GM21526 (cell line): ENCODE measurements around the gene TSPAN32.
"Not testable (repeated sequence)": the region's sequence is repeated elsewhere in the genome, so short reads cannot be mapped to it uniquely, and the experiment has no call there.

Source experiments
- ATAC-seq: cut with Tn5 transposase; IDR thresholded peaks from one replicate; pipeline ENCODE4 v1.9.1; 2021; ENCODE audit warnings: moderate library complexity; ENCODE audit not compliant: unreplicated experiment, low FRiP score

The TSPAN32 gene

GRCh38 chr11:2280208-2280607 lies 21.6 kb upstream of the TSPAN32 start:
- ATAC-seq = no peak

GRCh38 chr11:2286350-2286749 lies 15.5 kb upstream of the TSPAN32 start:
- ATAC-seq = not testable (repeated sequence)

GRCh38 chr11:2287091-2287490 lies 14.7 kb upstream of the TSPAN32 start:
- ATAC-seq = no peak

GRCh38 chr11:2289350-2289749 lies 12.5 kb upstream of the TSPAN32 start:
- no peak for ATAC-seq

GRCh38 chr11:2289859-2290258 lies 12.0 kb upstream of the TSPAN32 start:
- ATAC-seq = no peak

- no peak for ATAC-seq
Observed at GRCh38 chr11:2290351-2290841, 11.4 kb upstream of the TSPAN32 start.

- ATAC-seq = no peak
Observed at GRCh38 chr11:2293531-2293971, 8.3 kb upstream of the TSPAN32 start.

GRCh38 chr11:2293984-2294925 lies 7.6 kb upstream of the TSPAN32 start:
- ATAC-seq = no peak

- ATAC-seq = no peak
Observed at GRCh38 chr11:2294926-2295290, 6.9 kb upstream of the TSPAN32 start.

- ATAC-seq = no peak
Observed at GRCh38 chr11:2295971-2296912, 5.6 kb upstream of the TSPAN32 start.

- no peak for ATAC-seq
Observed at GRCh38 chr11:2296913-2297622, 4.7 kb upstream of the TSPAN32 start.

GRCh38 chr11:2297623-2298030 lies 4.2 kb upstream of the TSPAN32 start:
- ATAC-seq = no peak

GRCh38 chr11:2298131-2298794 lies 3.5 kb upstream of the TSPAN32 start:
- ATAC-seq = no peak

- ATAC-seq = no peak
Observed at GRCh38 chr11:2298795-2299761, 2.7 kb upstream of the TSPAN32 start.

- no peak for ATAC-seq
Observed at GRCh38 chr11:2299773-2300172, 2.0 kb upstream of the TSPAN32 start.

GRCh38 chr11:2300290-2300935 lies 1.4 kb upstream of the TSPAN32 start:
- ATAC-seq = no peak

- ATAC-seq = no peak
Observed at GRCh38 chr11:2300936-2301630, 730 bp upstream of the TSPAN32 start.
